T-cell (primary cell): ENCODE measurements around the gene ABCC11. TPM values are rescaled to one million over a fixed set of nuclear protein-coding genes. Genes with fewer than 3 reads are reported as not detected.

Experiments
- ATAC-seq, 4 experiments: fragments of 200-7000 bp in 3 of 4; fragments of 150-1000 bp in 1 of 4; cut with Tn5 transposase; replicated peaks in 1 of 4; 1 replicate in 3 of 4; 2 replicates in 1 of 4; pipeline ENCODE4 v1.10.0; 2021; ENCODE audit warnings: moderate library complexity in 3 of 4, mild to moderate bottlenecking in 2 of 4, moderate number of reproducible peaks in 1 of 4
- CTCF ChIA-PET, 2 donors: fragments of 300-600 bp; sonication (Branson Sonifier 250); formaldehyde crosslinking; loops; one replicate each; lab custom pipeline; 2022; ENCODE audit warnings: antibody characterized with exemption in 2 of 2; lab: Charles Lee
- POLR2A ChIA-PET, 2 donors: fragments of 300-600 bp; sonication (Branson Sonifier 250); formaldehyde crosslinking; loops; one replicate each; lab custom pipeline; 2022; ENCODE audit warnings: antibody characterized with exemption in 2 of 2; lab: Charles Lee
- DNase-seq, 35 experiments: peaks; one replicate each; pipeline versions ENCODE4 v3.0.0 to v3.0.0-alpha.2; 2013 to 2023
- H3K27ac ChIP-seq: one replicate; pipeline ENCODE4 v1.5.1; 2013; ENCODE audit warnings: low read length
- H3K27me3 ChIP-seq, 2 experiments: replicated peaks in 1 of 2; 1 replicate in 1 of 2; 2 replicates in 1 of 2; pipeline versions ENCODE4 v1.6.1 to v1.7.0; 2013; ENCODE audit warnings: low read length in 1 of 2, mixed read lengths in 1 of 2; ENCODE audit not compliant: control insufficient read depth in 2 of 2, insufficient read depth in 2 of 2; ENCODE audit errors: extremely low read depth in 1 of 2
- H3K36me3 ChIP-seq, 2 donors: 1 replicate in 1 of 2; 2 replicates in 1 of 2; pipeline versions ENCODE4 v1.6.1 to v1.7.0; 2013; ENCODE audit warnings: low read length in 1 of 2; ENCODE audit not compliant: control insufficient read depth in 2 of 2, insufficient read depth in 1 of 2; ENCODE audit errors: extremely low read depth in 1 of 2
- H3K4me1 ChIP-seq, 2 experiments: 1 replicate in 1 of 2; 2 replicates in 1 of 2; pipeline versions ENCODE4 v1.6.1 to v1.7.0; 2013; ENCODE audit warnings: low read length in 2 of 2, mixed read lengths in 1 of 2; ENCODE audit not compliant: insufficient read depth in 2 of 2, control insufficient read depth in 1 of 2; ENCODE audit errors: extremely low read depth in 1 of 2
- H3K4me3 ChIP-seq, 2 donors: 1 replicate in 1 of 2; 2 replicates in 1 of 2; pipeline versions ENCODE4 v1.5.1 to v1.7.0; 2013; ENCODE audit warnings: mild to moderate bottlenecking in 2 of 2, low read length in 1 of 2, moderate library complexity in 1 of 2; ENCODE audit not compliant: control insufficient read depth in 1 of 2; ENCODE audit errors: extremely low read depth in 1 of 2
- H3K9me3 ChIP-seq: 2 replicates; pipeline ENCODE4 v1.7.0; 2013
- H3K27ac Mint-ChIP-seq, 2 donors: one replicate each; pipeline ENCODE4 v1.8.0; 2020 to 2021; ENCODE audit warnings: mild to moderate bottlenecking in 2 of 2, mixed read lengths in 2 of 2
- H3K27me3 Mint-ChIP-seq, 2 donors: one replicate each; pipeline ENCODE4 v1.8.0; 2021 to 2022; ENCODE audit warnings: mixed read lengths in 2 of 2
- H3K36me3 Mint-ChIP-seq: one replicate; pipeline ENCODE4 v1.8.0; 2021; ENCODE audit warnings: mixed read lengths
- H3K4me1 Mint-ChIP-seq, 3 donors: one replicate each; pipeline ENCODE4 v1.8.0; 2020 to 2022; ENCODE audit warnings: mixed read lengths in 3 of 3, mild to moderate bottlenecking in 1 of 3
- H3K4me3 Mint-ChIP-seq, 3 donors: one replicate each; pipeline ENCODE4 v1.8.0; 2020 to 2022; ENCODE audit warnings: mild to moderate bottlenecking in 3 of 3, mixed read lengths in 3 of 3, moderate library complexity in 3 of 3
- H3K9me3 Mint-ChIP-seq, 3 donors: one replicate each; pipeline ENCODE4 v1.8.0; 2020 to 2022; ENCODE audit warnings: mixed read lengths in 3 of 3
- WGBS: methylation state at CpG from one replicate; pipeline ENCODE4 v1.1.5; 2013; ENCODE audit warnings: missing lambda C conversion rate; ENCODE audit not compliant: insufficient coverage; 5-methylcytosine and 5-hydroxymethylcytosine counted together
- total RNA-seq, 35 experiments: library from RNA in 6 of 35; stranded (reverse) in 6 of 35; fragments of 120-200 nt in 1 of 35; gene quantifications; one replicate each; pipeline versions ENCODE4 v1.2.1 to v1.2.4 and lab custom pipeline; 2013 to 2026

ABCC11 gene
- total RNA-seq, 5 donors from 2014 or later (not counting 1 experiment from before 2014, with no cell fraction given): 0.07 to 0.29 (median 0.25) TPM; not detected in 2

DNA sequence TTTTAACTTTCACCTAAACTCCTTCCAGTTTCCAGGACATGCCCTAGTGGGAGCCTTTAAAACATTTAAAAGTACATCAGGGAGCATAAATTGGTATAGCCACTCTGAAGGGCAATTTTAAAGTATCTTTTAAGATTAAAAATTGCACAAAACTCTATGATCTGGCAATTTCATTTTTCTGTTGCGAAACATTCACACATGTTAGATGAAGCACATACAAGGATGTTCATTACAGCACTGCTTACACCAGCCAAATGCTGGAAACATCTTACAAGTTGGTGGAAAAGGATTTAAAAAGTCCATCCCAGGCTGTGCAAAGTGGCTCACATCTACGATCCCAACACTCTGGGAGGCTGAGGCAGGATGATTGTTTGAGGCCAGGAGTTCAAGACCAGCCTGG, 29.6 kb downstream of the ABCC11 start:
- H3K9me3 Mint-ChIP-seq: peaks cover 0 to 3% (median 0%) of the 10 kb centered on the region in 3 donors
- H3K27me3 Mint-ChIP-seq: no peaks in the 10 kb centered on the region
- no peaks in the 10 kb centered on the region for H3K36me3 ChIP-seq
- ATAC-seq: no peak
- H3K27ac ChIP-seq: no peak overlapping the region
- H3K4me1 Mint-ChIP-seq: no peaks in the 10 kb centered on the region
- H3K4me3 ChIP-seq: no peak overlapping the region
- H3K4me1 ChIP-seq: no peaks in the 10 kb centered on the region
- H3K9me3 ChIP-seq: no peaks in the 10 kb centered on the region
- no peak overlapping the region for H3K27ac Mint-ChIP-seq
- no peak overlapping the region for H3K4me3 Mint-ChIP-seq
- WGBS: no CpG with 5 or more reads among the region's 2 CpGs
- no peaks in the 10 kb centered on the region for H3K36me3 Mint-ChIP-seq
- CTCF ChIA-PET: no interaction called here
- DNase-seq: no peak
- no peaks in the 10 kb centered on the region for H3K27me3 ChIP-seq
- POLR2A ChIA-PET: no interaction called here

DNA sequence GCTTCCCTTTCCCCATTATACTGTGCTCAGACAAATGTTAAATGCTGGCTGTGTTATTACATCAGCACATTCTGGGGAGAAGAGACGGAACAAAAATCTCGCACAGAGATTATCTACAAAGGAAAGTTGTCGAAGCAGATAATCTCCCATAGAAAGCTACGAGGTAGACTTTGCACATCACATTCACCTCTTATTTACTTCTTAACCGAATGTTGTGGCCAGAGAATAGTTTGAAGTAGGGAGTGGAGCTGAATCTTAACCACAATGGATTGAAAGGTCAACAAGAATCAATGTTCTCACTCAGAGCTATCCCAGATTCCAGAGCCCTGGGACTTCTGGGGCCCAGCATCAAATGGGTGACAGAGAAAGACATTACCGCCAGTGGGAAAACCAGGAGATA, 31.6 kb downstream of the ABCC11 start:
- WGBS: 100% methylated on average over 1 of the region's 6 CpGs
- Mint-ChIP-seq H3K4me1 (no peaks in the 10 kb centered on the region), H3K9me3 (peaks cover 0 to 3% (median 0%) of the 10 kb centered on the region in 3 donors), H3K27me3 (no peaks in the 10 kb centered on the region), H3K36me3 (no peaks in the 10 kb centered on the region), H3K4me3 (no peak overlapping the region), H3K27ac (no peak overlapping the region)
- H3K27me3 ChIP-seq: no peaks in the 10 kb centered on the region
- DNase-seq (no peak), ATAC-seq (no peak)
- H3K27ac ChIP-seq: no peak overlapping the region
- H3K36me3 ChIP-seq: no peaks in the 10 kb centered on the region
- POLR2A ChIA-PET: interaction anchor here in 1 of 2 donors (0.6 kb wide), 1 partner anchor 1298 kb away, joined by 3 read pairs; no protein-coding TSS in a partner anchor
- H3K4me1 ChIP-seq: no peaks in the 10 kb centered on the region
- CTCF ChIA-PET: no interaction called here
- H3K4me3 ChIP-seq: no peak overlapping the region
- H3K9me3 ChIP-seq: no peaks in the 10 kb centered on the region

DNA sequence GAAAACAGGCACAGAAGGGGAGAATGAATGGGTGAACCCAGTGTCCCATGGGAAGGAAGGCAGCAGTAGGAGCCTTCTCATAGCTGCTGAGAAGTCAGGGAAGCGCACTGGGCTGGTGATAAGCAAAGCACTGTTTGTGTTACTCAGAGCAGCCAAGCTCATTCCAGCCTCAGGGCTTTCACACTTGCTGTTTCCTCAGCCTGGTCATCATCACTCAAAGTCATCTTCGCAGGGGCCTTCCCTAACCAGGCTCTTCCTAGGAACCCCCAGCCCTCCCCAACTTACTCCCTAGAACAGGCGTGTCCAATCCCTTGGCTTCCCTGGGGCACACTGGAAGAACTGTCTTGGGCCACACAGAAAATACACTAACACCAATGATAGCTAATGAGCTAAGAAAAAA, 35.3 kb downstream of the ABCC11 start:
- H3K4me3 ChIP-seq: no peak overlapping the region
- Mint-ChIP-seq H3K27me3 (peaks cover 8 to 9% of the 10 kb centered on the region in 2 donors), H3K4me1 (no peaks in the 10 kb centered on the region), H3K36me3 (no peaks in the 10 kb centered on the region), H3K4me3 (no peak overlapping the region), H3K9me3 (no peaks in the 10 kb centered on the region), H3K27ac (no peak overlapping the region)
- POLR2A ChIA-PET: no interaction called here
- H3K27me3 ChIP-seq: peaks cover 0 to 6% of the 10 kb centered on the region in 2 experiments
- no peaks in the 10 kb centered on the region for H3K36me3 ChIP-seq
- CTCF ChIA-PET: interaction anchor here (0.5 to 0.6 kb wide), 2 partner anchors 23 to 33 kb away, joined by 3 read pairs; no protein-coding TSS in a partner anchor
- ATAC-seq: no peak
- no peak for DNase-seq
- no peak overlapping the region for H3K27ac ChIP-seq
- H3K9me3 ChIP-seq: no peaks in the 10 kb centered on the region
- 88% methylated on average over 3 of the region's 3 CpGs for WGBS
- no peaks in the 10 kb centered on the region for H3K4me1 ChIP-seq

DNA sequence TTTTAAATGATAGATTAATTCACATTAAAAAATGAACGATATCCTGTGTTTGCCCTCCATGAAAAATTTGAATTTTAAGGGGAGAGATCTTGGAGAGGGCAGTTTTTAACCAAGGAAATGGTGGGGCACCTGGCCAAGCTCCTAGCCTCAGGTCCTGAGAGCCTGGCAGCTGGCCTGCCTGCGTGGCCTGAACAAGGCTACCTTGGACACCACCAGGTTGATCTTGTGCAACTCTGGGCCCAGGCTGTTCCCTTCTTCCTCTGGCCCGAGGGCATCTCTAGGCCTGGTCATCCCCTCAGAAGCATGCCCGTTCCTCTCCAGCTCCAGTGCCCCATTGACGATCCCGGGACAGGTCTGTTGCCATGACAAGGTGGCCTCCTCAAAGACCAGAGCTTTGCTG, 36.6 kb downstream of the ABCC11 start:
- Mint-ChIP-seq H3K9me3 (no peaks in the 10 kb centered on the region), H3K4me3 (no peak overlapping the region), H3K27ac (no peak overlapping the region), H3K4me1 (no peaks in the 10 kb centered on the region), H3K27me3 (peaks cover 16 to 17% of the 10 kb centered on the region in 2 donors), H3K36me3 (no peaks in the 10 kb centered on the region)
- no peak overlapping the region for H3K4me3 ChIP-seq
- no peak overlapping the region for H3K27ac ChIP-seq
- H3K9me3 ChIP-seq: no peaks in the 10 kb centered on the region
- DNase-seq (no peak), ATAC-seq (no peak)
- CTCF ChIA-PET: no interaction called here
- H3K27me3 ChIP-seq: peaks cover 0 to 9% of the 10 kb centered on the region in 2 experiments
- WGBS: 87% methylated on average over 3 of the region's 6 CpGs
- POLR2A ChIA-PET: no interaction called here
- no peaks in the 10 kb centered on the region for H3K4me1 ChIP-seq
- no peaks in the 10 kb centered on the region for H3K36me3 ChIP-seq

DNA sequence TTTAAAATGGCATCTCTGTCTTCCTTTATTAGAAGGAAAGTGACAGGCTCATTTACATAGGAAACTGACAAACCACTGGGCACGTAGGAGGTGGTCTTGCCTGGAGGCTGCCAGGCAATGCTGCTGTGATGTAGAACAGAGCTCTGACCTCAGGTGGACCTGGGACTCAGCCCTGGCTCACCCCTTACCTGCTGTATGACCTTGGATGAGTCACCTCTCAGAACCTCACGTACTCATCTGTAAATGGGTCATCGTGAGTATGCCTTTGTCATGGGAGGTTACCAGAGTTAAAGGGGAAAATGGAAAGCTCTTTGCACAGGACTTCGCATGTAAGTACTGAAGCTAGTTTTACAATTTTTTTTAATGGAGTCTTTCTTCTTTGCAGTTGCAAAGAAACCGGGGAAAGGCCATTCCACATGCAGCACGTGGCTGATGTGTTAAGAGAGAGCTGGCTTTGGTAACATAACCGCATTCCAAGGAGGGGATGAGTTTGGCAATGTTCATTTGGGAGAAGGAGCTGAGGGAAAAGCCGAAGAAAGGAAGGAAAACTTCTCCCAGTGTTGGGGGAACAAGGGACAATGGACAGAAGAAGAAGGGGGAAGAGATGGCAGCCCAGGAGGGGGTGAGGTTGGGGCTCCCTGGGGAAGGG, 40.6 kb downstream of the ABCC11 start:
- no peaks in the 10 kb centered on the region for H3K4me1 ChIP-seq
- Mint-ChIP-seq H3K9me3 (no peaks in the 10 kb centered on the region), H3K27me3 (peaks cover 24 to 26% of the 10 kb centered on the region in 2 donors), H3K4me1 (no peaks in the 10 kb centered on the region), H3K4me3 (no peak overlapping the region), H3K36me3 (no peaks in the 10 kb centered on the region), H3K27ac (no peak overlapping the region)
- no peaks in the 10 kb centered on the region for H3K9me3 ChIP-seq
- WGBS: 73% methylated on average over 7 of the region's 8 CpGs
- CTCF ChIA-PET: no interaction called here
- peaks cover 0 to 13% of the 10 kb centered on the region in 2 experiments for H3K27me3 ChIP-seq
- ATAC-seq (no peak), DNase-seq (no peak)
- no peak overlapping the region for H3K4me3 ChIP-seq
- no peak overlapping the region for H3K27ac ChIP-seq
- POLR2A ChIA-PET: no interaction called here
- no peaks in the 10 kb centered on the region for H3K36me3 ChIP-seq

DNA sequence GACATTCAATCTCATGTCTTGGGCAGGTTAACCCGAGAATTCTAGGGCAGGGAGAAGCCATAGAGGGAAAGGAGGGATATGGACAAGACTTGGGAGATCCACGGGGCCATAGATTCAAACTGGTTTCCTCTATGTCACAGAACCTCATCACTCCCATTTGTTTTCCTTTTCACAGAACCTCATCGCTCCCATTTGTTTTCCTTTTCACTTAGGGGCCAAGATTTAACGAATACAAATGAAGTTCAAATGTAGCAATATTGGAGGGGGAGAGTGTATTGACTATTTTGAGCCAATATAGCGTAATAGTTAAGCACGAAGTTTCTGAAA, 42.6 kb downstream of the ABCC11 start:
- Mint-ChIP-seq H3K27me3 (peaks cover 24 to 26% of the 10 kb centered on the region in 2 donors), H3K36me3 (no peaks in the 10 kb centered on the region), H3K27ac (no peak overlapping the region), H3K9me3 (no peaks in the 10 kb centered on the region), H3K4me1 (no peaks in the 10 kb centered on the region), H3K4me3 (no peak overlapping the region)
- no CpG with 5 or more reads among the region's 6 CpGs for WGBS
- DNase-seq (no peak), ATAC-seq (no peak)
- Histone ChIP-seq H3K27me3 (peaks cover 0 to 17% of the 10 kb centered on the region in 2 experiments), H3K36me3 (no peaks in the 10 kb centered on the region), H3K4me3 (no peak overlapping the region), H3K9me3 (no peaks in the 10 kb centered on the region), H3K27ac (no peak overlapping the region), H3K4me1 (no peaks in the 10 kb centered on the region)
- ChIA-PET POLR2A (no interaction called here), CTCF (no interaction called here)
